B cell (primary cell): Measurements from ENCODE around the gene GPR108.

ENCODE experiments used
- CTCF ChIP-seq: fragments of 200-600 bp; IDR thresholded peaks from one replicate; pipeline ENCODE4 v1.8.0; 2022; ENCODE audit warnings: antibody characterized with exemption, mild to moderate bottlenecking
- EZH2 ChIP-seq: IDR thresholded peaks from 2 replicates; pipeline ENCODE4 v1.6.1; 2012; ENCODE audit warnings: borderline replicate concordance, low read depth, mild to moderate bottlenecking, moderate library complexity, low read length; ENCODE audit not compliant: insufficient read depth, poor library complexity, severe bottlenecking

GRCh38 chr19:6734096-6734696 lies 3.2 kb downstream of the GPR108 start:
- no peak for TF ChIP-seq CTCF
- TF ChIP-seq EZH2: no peak
